Activated B cell treated with CpG ODN at 0.5 μM for 24 hours (primary cell): ENCODE data around the gene CHD2. TPM values are rescaled to one million over a fixed set of nuclear protein-coding genes. Genes with fewer than 3 reads are reported as not detected.

ENCODE experiments used
- ATAC-seq: fragments of 200-7000 bp; cut with Tn5 transposase; one replicate; pipeline ENCODE4 v1.10.0; 2021; ENCODE audit warnings: low read depth, mild to moderate bottlenecking, moderate library complexity
- CTCF ChIA-PET: fragments of 350-600 bp; sonication (Branson Sonifier 250); formaldehyde crosslinking; loops from one replicate; lab custom pipeline; 2021; ENCODE audit warnings: antibody characterized with exemption; lab: Charles Lee
- POLR2A ChIA-PET: fragments of 350-600 bp; sonication (Branson Sonifier 250); formaldehyde crosslinking; loops from one replicate; lab custom pipeline; 2021; ENCODE audit warnings: antibody characterized with exemption; lab: Charles Lee
- DNase-seq: peaks from one replicate; pipeline ENCODE4 v3.0.0; 2022
- H3K27ac Mint-ChIP-seq: one replicate; pipeline ENCODE4 v1.8.0; 2020; ENCODE audit warnings: mixed read lengths
- H3K27me3 Mint-ChIP-seq: one replicate; pipeline ENCODE4 v1.8.0; 2021; ENCODE audit warnings: mixed read lengths
- H3K36me3 Mint-ChIP-seq: one replicate; pipeline ENCODE4 v1.8.0; 2021; ENCODE audit warnings: low read depth, mixed read lengths
- H3K4me1 Mint-ChIP-seq: one replicate; pipeline ENCODE4 v1.8.0; 2021; ENCODE audit warnings: mixed read lengths
- H3K4me3 Mint-ChIP-seq: one replicate; pipeline ENCODE4 v1.8.0; 2020; ENCODE audit warnings: mild to moderate bottlenecking, mixed read lengths
- H3K9me3 Mint-ChIP-seq: one replicate; pipeline ENCODE4 v1.8.0; 2020; ENCODE audit warnings: mixed read lengths
- CTCF ChIP-seq: fragments of 200-600 bp; IDR thresholded peaks from one replicate; pipeline ENCODE4 v1.8.0; 2022; ENCODE audit warnings: antibody characterized with exemption, mild to moderate bottlenecking
- intact Hi-C: fragments of 100-400 bp; cut with micrococcal nuclease; formaldehyde crosslinking; loops from one replicate; pipeline ENCODE4 v1.15.1; 2024
- total RNA-seq: library from RNA; stranded (reverse); gene quantifications from 2 replicates; pipeline ENCODE4 v1.2.3, GENCODE V29; 2022

The CHD2 gene
- total RNA-seq, 1 donor from 2014 or later, result 298 TPM

GRCh38 chr15:93046120-93046519 is 146.0 kb downstream of the CHD2 start:
- Mint-ChIP-seq H3K36me3 (no peaks in the 10 kb centered on the region), H3K9me3 (peaks cover 8% of the 10 kb centered on the region), H3K4me1 (peaks cover 6% of the 10 kb centered on the region), H3K27me3 (peaks cover 18% of the 10 kb centered on the region), H3K4me3 (no peak overlapping the region), H3K27ac (no peak overlapping the region)
- CTCF ChIA-PET, result no interaction called here
- ATAC-seq, result no peak
- no peak for TF ChIP-seq CTCF
- intact Hi-C loops, result no loop called here
- no peak for DNase-seq
- POLR2A ChIA-PET, result no interaction called here

- H3K36me3 Mint-ChIP-seq, result no peaks in the 10 kb centered on the region
- POLR2A ChIA-PET, result no interaction called here
- peaks cover 18% of the 10 kb centered on the region for H3K27me3 Mint-ChIP-seq
- peaks cover 8% of the 10 kb centered on the region for H3K9me3 Mint-ChIP-seq
- DNase-seq, result no peak
- H3K4me1 Mint-ChIP-seq, result peaks cover 6% of the 10 kb centered on the region
- H3K4me3 Mint-ChIP-seq, result no peak overlapping the region
- ATAC-seq, result no peak
- no peak for TF ChIP-seq CTCF
- no peak overlapping the region for H3K27ac Mint-ChIP-seq
- intact Hi-C loops, result no loop called here
- CTCF ChIA-PET, result no interaction called here
These were observed 146.6 kb downstream of the CHD2 start for GRCh38 chr15:93046721-93047120.

GRCh38 chr15:93047621-93048425 is 147.7 kb downstream of the CHD2 start:
- POLR2A ChIA-PET, result no interaction called here
- peaks cover 6% of the 10 kb centered on the region for H3K4me1 Mint-ChIP-seq
- no peak for TF ChIP-seq CTCF
- H3K4me3 Mint-ChIP-seq, result no peak overlapping the region
- H3K27ac Mint-ChIP-seq, result no peak overlapping the region
- no peaks in the 10 kb centered on the region for H3K36me3 Mint-ChIP-seq
- intact Hi-C loops, result no loop called here
- CTCF ChIA-PET, result no interaction called here
- H3K27me3 Mint-ChIP-seq, result peaks cover 18% of the 10 kb centered on the region
- H3K9me3 Mint-ChIP-seq, result peaks cover 8% of the 10 kb centered on the region
- DNase-seq (no peak), ATAC-seq (peak; percentile 28)

GRCh38 chr15:93048426-93048721 is 148.2 kb downstream of the CHD2 start:
- DNase-seq, result no peak
- H3K27ac Mint-ChIP-seq, result no peak overlapping the region
- no peak for TF ChIP-seq CTCF
- ChIA-PET CTCF (no interaction called here), POLR2A (no interaction called here)
- H3K4me1 Mint-ChIP-seq, result peaks cover 6% of the 10 kb centered on the region
- H3K9me3 Mint-ChIP-seq, result peaks cover 8% of the 10 kb centered on the region
- H3K4me3 Mint-ChIP-seq, result no peak overlapping the region
- ATAC-seq, result no peak
- intact Hi-C loops, result no loop called here
- H3K36me3 Mint-ChIP-seq, result no peaks in the 10 kb centered on the region
- H3K27me3 Mint-ChIP-seq, result peaks cover 20% of the 10 kb centered on the region

GRCh38 chr15:93048759-93049161 is 148.6 kb downstream of the CHD2 start:
- no peak overlapping the region for H3K4me3 Mint-ChIP-seq
- H3K9me3 Mint-ChIP-seq, result peaks cover 8% of the 10 kb centered on the region
- CTCF ChIA-PET, result no interaction called here
- peaks cover 20% of the 10 kb centered on the region for H3K27me3 Mint-ChIP-seq
- H3K27ac Mint-ChIP-seq, result no peak overlapping the region
- intact Hi-C loops, result no loop called here
- no peaks in the 10 kb centered on the region for H3K36me3 Mint-ChIP-seq
- ATAC-seq, result no peak
- H3K4me1 Mint-ChIP-seq, result peaks cover 6% of the 10 kb centered on the region
- no peak for DNase-seq
- POLR2A ChIA-PET, result no interaction called here
- TF ChIP-seq CTCF, result no peak
